Upper lobe of left lung (tissue), 6 donors: Measurements from ENCODE around the gene ZNF654. TPM values are rescaled to one million over a fixed set of nuclear protein-coding genes. Genes with fewer than 3 reads are reported as not detected.

ENCODE experiments used
- ATAC-seq, 2 donors: fragments of 200-7000 bp; cut with Tn5 transposase; one replicate each; pipeline ENCODE4 v1.9.1; 2022; ENCODE audit warnings: mild to moderate bottlenecking in 2 of 2, moderate library complexity in 2 of 2; ENCODE audit not compliant: low FRiP score in 2 of 2
- DNase-seq, 2 donors: peaks; one replicate each; pipeline ENCODE4 v3.0.0-alpha.2; 2019 to 2020
- H3K27ac ChIP-seq, 4 donors: fragments of 200-600 bp; sonication (generic); one replicate each; pipeline ENCODE4 v1.5.1; 2016 to 2019
- H3K27me3 ChIP-seq, 4 donors: fragments of 200-600 bp; sonication (generic); one replicate each; pipeline ENCODE4 v1.5.1; 2017 to 2019
- H3K36me3 ChIP-seq, 4 donors: fragments of 200-600 bp; sonication (generic); one replicate each; pipeline ENCODE4 v1.5.1; 2016 to 2019
- H3K4me1 ChIP-seq, 4 donors: fragments of 200-600 bp; sonication (generic); one replicate each; pipeline ENCODE4 v1.5.1; 2018 to 2019
- H3K4me3 ChIP-seq, 4 donors: fragments of 200-600 bp; sonication (generic); one replicate each; pipeline ENCODE4 v1.5.1; 2017 to 2019; ENCODE audit warnings: mild to moderate bottlenecking in 2 of 4, moderate library complexity in 1 of 4
- H3K9me3 ChIP-seq, 4 donors: fragments of 200-600 bp; sonication (generic); one replicate each; pipeline ENCODE4 v1.5.1; 2018 to 2019
- CTCF ChIP-seq, 6 experiments: fragments of 450-650 bp in 4 of 6; fragments of 200-600 bp in 2 of 6; sonication (generic) in 2 of 6; IDR thresholded peaks; one replicate each; pipeline ENCODE4 v1.5.1; 2016 to 2019; ENCODE audit warnings: antibody characterized with exemption in 6 of 6
- EP300 ChIP-seq, 4 donors: sonication (generic); formaldehyde crosslinking; IDR thresholded peaks; one replicate each; pipeline ENCODE4 v1.5.1; 2017; ENCODE audit warnings: antibody characterized with exemption in 4 of 4, control low read depth in 2 of 4
- POLR2A ChIP-seq, 4 donors: fragments of 450-650 bp; IDR thresholded peaks; one replicate each; pipeline ENCODE4 v1.5.1; 2016 to 2017; ENCODE audit warnings: antibody characterized with exemption in 4 of 4, mild to moderate bottlenecking in 2 of 4
- POLR2AphosphoS5 ChIP-seq, 2 donors: sonication (generic); formaldehyde crosslinking; IDR thresholded peaks; one replicate each; pipeline ENCODE4 v1.5.1; 2017; ENCODE audit warnings: antibody characterized with exemption in 2 of 2
- WGBS, 2 donors: methylation state at CpG; one replicate each; pipeline ENCODE4 v1.1.5; 2017 to 2018; 5-methylcytosine and 5-hydroxymethylcytosine counted together
- total RNA-seq, 6 donors: library from RNA; depleted of rRNA in 4 of 6; stranded (reverse); fragments of >200 nt in 4 of 6; gene quantifications; one replicate each; pipeline versions ENCODE4 v1.1.0 to v1.2.1, GENCODE V29; 2016 to 2021
- donor health status: DM: no; HTN: no; CAD: no; lungs with moderate emphysema.
- donor health status: DM: no; HTN: yes; CAD: no; lungs with severe emphysema.

ZNF654 gene
- total RNA-seq, 6 donors from 2014 or later = 4.9 to 21.4 (median 13.8) TPM

GRCh38 chr3:88075497-88075896 is 16.4 kb downstream of the ZNF654 start:
- Histone ChIP-seq H3K36me3 (no peaks in the 10 kb centered on the region), H3K4me1 (peaks cover 12 to 18% (median 16%) of the 10 kb centered on the region in 4 donors), H3K4me3 (no peak overlapping the region), H3K27me3 (no peaks in the 10 kb centered on the region), H3K27ac (no peak overlapping the region), H3K9me3 (peaks cover 0 to 4% (median 0%) of the 10 kb centered on the region in 4 donors)
- DNase-seq (no peak), ATAC-seq (no peak)
- 33 to 49% methylated on average over 2 of the region's 2 CpGs for WGBS, 2 donors
- TF ChIP-seq POLR2A (IDR thresholded peaks at IDR 0.05) (no peak), POLR2AphosphoS5 (IDR thresholded peaks at IDR 0.05) (no peak), EP300 (IDR thresholded peaks at IDR 0.05) (no peak), CTCF (IDR thresholded peaks at IDR 0.05) (no peak)

GRCh38 chr3:88076712-88077111 is 17.7 kb downstream of the ZNF654 start:
- no peak for ATAC-seq
- WGBS, 2 donors = 95 to 100% methylated on average over 1 of the region's 1 CpG
- TF ChIP-seq EP300 (IDR thresholded peaks at IDR 0.05) = no peak
- no peak for TF ChIP-seq POLR2AphosphoS5 (IDR thresholded peaks at IDR 0.05)
- TF ChIP-seq CTCF (IDR thresholded peaks at IDR 0.05) = no peak
- TF ChIP-seq POLR2A (IDR thresholded peaks at IDR 0.05) = no peak

DNA sequence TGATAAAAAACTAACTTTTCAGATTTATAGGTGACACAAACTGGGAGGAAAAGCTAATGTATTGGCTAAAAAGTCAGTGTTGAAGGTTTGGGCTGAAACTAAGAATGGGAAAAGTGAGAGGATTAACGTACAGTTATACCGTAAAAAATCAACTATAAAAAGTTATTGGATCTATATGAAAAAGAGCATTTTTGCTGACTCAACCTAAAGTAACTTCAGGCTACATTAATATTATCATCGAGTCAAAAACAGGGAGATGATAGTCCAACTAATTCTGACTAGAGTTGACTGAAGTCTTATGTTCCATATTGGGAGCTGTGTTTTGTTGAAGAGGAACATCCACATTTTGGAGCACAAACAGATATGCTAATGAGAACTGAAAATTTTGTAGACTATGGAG is 19.9 kb downstream of the ZNF654 start:
- H3K4me3 ChIP-seq = no peak overlapping the region
- WGBS, 2 donors = 96 to 98% methylated on average over 3 of the region's 3 CpGs
- H3K36me3 ChIP-seq = no peaks in the 10 kb centered on the region
- peaks cover 15 to 16% (median 16%) of the 10 kb centered on the region in 4 donors for H3K4me1 ChIP-seq
- no peak for DNase-seq
- no peak for TF ChIP-seq POLR2AphosphoS5 (IDR thresholded peaks at IDR 0.05)
- no peak for TF ChIP-seq CTCF (IDR thresholded peaks at IDR 0.05)
- TF ChIP-seq EP300 (IDR thresholded peaks at IDR 0.05) = no peak
- no peak for TF ChIP-seq POLR2A (IDR thresholded peaks at IDR 0.05)
- no peak for ATAC-seq
- no peak overlapping the region for H3K27ac ChIP-seq
- no peaks in the 10 kb centered on the region for H3K9me3 ChIP-seq
- H3K27me3 ChIP-seq = no peaks in the 10 kb centered on the region

More at GRCh38 chr3:88076712-88077111, 17.7 kb downstream of the ZNF654 start:
- Histone ChIP-seq H3K27me3 (no peaks in the 10 kb centered on the region), H3K27ac (no peak overlapping the region), H3K9me3 (peaks cover 0 to 4% (median 0%) of the 10 kb centered on the region in 4 donors), H3K4me3 (no peak overlapping the region), H3K4me1 (peaks cover 12 to 18% (median 16%) of the 10 kb centered on the region in 4 donors), H3K36me3 (no peaks in the 10 kb centered on the region)
- DNase-seq = no peak

DNA sequence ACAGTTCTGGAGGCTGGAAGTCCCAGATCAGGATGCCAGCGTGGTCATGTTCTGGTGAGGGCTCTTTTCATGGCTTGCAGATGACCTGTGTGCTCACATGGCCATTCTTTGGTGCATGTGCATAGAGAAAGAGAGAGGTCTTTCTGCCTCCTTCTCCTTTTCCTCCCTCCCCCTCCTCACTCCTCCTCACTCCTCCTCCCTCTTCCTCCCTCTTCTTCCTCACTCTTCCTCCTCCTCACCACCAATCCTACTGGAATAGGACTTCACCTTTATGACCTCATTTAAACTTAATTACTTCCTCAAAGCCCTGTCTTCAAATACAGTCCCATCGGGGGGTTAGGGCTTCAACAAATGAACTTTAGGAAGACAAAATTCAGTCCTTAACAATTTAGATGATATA is 23.8 kb downstream of the ZNF654 start:
- DNase-seq (no peak), ATAC-seq (no peak)
- Histone ChIP-seq H3K4me3 (no peak overlapping the region), H3K27me3 (no peaks in the 10 kb centered on the region), H3K36me3 (peaks cover 0 to 17% (median 7%) of the 10 kb centered on the region in 4 donors), H3K9me3 (no peaks in the 10 kb centered on the region), H3K4me1 (peaks cover 0 to 6% (median 0%) of the 10 kb centered on the region in 4 donors), H3K27ac (no peak overlapping the region)
- 85 to 86% methylated on average over 2 of the region's 2 CpGs for WGBS, 2 donors
- no peak for TF ChIP-seq CTCF (IDR thresholded peaks at IDR 0.05)
- no peak for TF ChIP-seq POLR2AphosphoS5 (IDR thresholded peaks at IDR 0.05)
- no peak for TF ChIP-seq POLR2A (IDR thresholded peaks at IDR 0.05)
- TF ChIP-seq EP300 (IDR thresholded peaks at IDR 0.05) = no peak

- Histone ChIP-seq H3K36me3 (peaks cover 0 to 18% (median 7%) of the 10 kb centered on the region in 4 donors), H3K9me3 (no peaks in the 10 kb centered on the region), H3K27me3 (no peaks in the 10 kb centered on the region), H3K4me1 (peaks cover 0 to 6% (median 0%) of the 10 kb centered on the region in 4 donors), H3K4me3 (no peak overlapping the region), H3K27ac (no peak overlapping the region)
- ATAC-seq (no peak), DNase-seq (no peak)
- TF ChIP-seq EP300 (IDR thresholded peaks at IDR 0.05) (no peak), POLR2A (IDR thresholded peaks at IDR 0.05) (no peak), CTCF (IDR thresholded peaks at IDR 0.05) (no peak), POLR2AphosphoS5 (IDR thresholded peaks at IDR 0.05) (no peak)
- 94 to 100% methylated on average over 2 of the region's 2 CpGs for WGBS, 2 donors
These were observed 25.0 kb downstream of the ZNF654 start for GRCh38 chr3:88084097-88084501.
